HG02870 (cell line): Measurements from ENCODE around the gene SLC52A3.

Experiments
- ATAC-seq: cut with Tn5 transposase; IDR thresholded peaks from one replicate; pipeline ENCODE4 v1.9.1; 2021; ENCODE audit warnings: mild to moderate bottlenecking, moderate library complexity; ENCODE audit not compliant: unreplicated experiment

Gene SLC52A3

GRCh38 chr20:770691-771090 lies 2.4 kb upstream of the SLC52A3 start:
- no peak for ATAC-seq

- no peak for ATAC-seq
Observed at GRCh38 chr20:766906-767305, 1.4 kb downstream of the SLC52A3 start.

GRCh38 chr20:764255-764654 lies 4.0 kb downstream of the SLC52A3 start:
- ATAC-seq: no peak

GRCh38 chr20:761418-762381 lies 6.6 kb downstream of the SLC52A3 start:
- ATAC-seq: no peak

GRCh38 chr20:760751-761417 lies 7.4 kb downstream of the SLC52A3 start:
- no peak for ATAC-seq

GRCh38 chr20:757506-757905 lies 10.8 kb downstream of the SLC52A3 start:
- ATAC-seq: no peak

- no peak for ATAC-seq
Observed at GRCh38 chr20:755941-756340, 12.4 kb downstream of the SLC52A3 start.

- no peak for ATAC-seq
Observed at GRCh38 chr20:754904-755303, 13.4 kb downstream of the SLC52A3 start.

GRCh38 chr20:753897-754635 lies 14.2 kb downstream of the SLC52A3 start:
- ATAC-seq: no peak

GRCh38 chr20:753136-753535 lies 15.2 kb downstream of the SLC52A3 start:
- ATAC-seq: no peak

- no peak for ATAC-seq
Observed at GRCh38 chr20:752291-752690, 16.0 kb downstream of the SLC52A3 start.

GRCh38 chr20:751761-752160 lies 16.5 kb downstream of the SLC52A3 start:
- no peak for ATAC-seq

GRCh38 chr20:750801-751200 lies 17.5 kb downstream of the SLC52A3 start:
- ATAC-seq: no peak

- no peak for ATAC-seq
Observed at GRCh38 chr20:745683-746301, 22.5 kb downstream of the SLC52A3 start.

GRCh38 chr20:742156-742555 lies 26.1 kb downstream of the SLC52A3 start:
- ATAC-seq: no peak

- no peak for ATAC-seq
Observed at GRCh38 chr20:741620-742019, 26.7 kb downstream of the SLC52A3 start.

GRCh38 chr20:740162-740561 lies 28.1 kb downstream of the SLC52A3 start:
- no peak for ATAC-seq

- ATAC-seq: no peak
Observed at GRCh38 chr20:739736-740135, 28.6 kb downstream of the SLC52A3 start.

- no peak for ATAC-seq
Observed at GRCh38 chr20:733861-734260, 34.4 kb downstream of the SLC52A3 start.

GRCh38 chr20:732727-733126 lies 35.6 kb downstream of the SLC52A3 start:
- ATAC-seq: no peak
